ENCODE measurements around the gene ROBO4. TPM values are rescaled to one million over a fixed set of nuclear protein-coding genes. Genes with fewer than 3 reads are reported as not detected.

ROBO4 gene
- total and polyA plus RNA-seq, 10 donors = 6.7 to 246 (median 144) TPM

- Histone ChIP-seq H3K4me3 (no peak overlapping the region), H3K4me1 (peaks cover 13 to 88% (median 55%) of the 10 kb centered on the region in 6 donors), H3K36me3 (peaks cover 0 to 21% (median 0%) of the 10 kb centered on the region in 6 donors), H3K27me3 (replicated peaks in 1 of 7) (peaks cover 0 to 23% (median 0%) of the 10 kb centered on the region in 7 donors), H3K9me3 (no peaks in the 10 kb centered on the region), H3K27ac (peak overlapping the region in 7 of 8 donors; percentile 65 to 80 (median 76))
- 49 to 60% (median 53%) methylated on average over 11 of the region's 11 CpGs for WGBS, 5 donors
- no peak for DNase-seq
- TF ChIP-seq POLR2AphosphoS5 (IDR thresholded peaks at IDR 0.05) = peak in 2 of 3 donors; percentile 67 to 79
- no peak for TF ChIP-seq CTCF (IDR thresholded peaks at IDR 0.05 in 8 of 11, conservative IDR thresholded peaks at IDR 0.05 in 3 of 11)
- TF ChIP-seq POLR2A (IDR thresholded peaks at IDR 0.05) = no peak
- intact Hi-C loops (cut with DNase I; ENCODE audit: low total_unique reads) = no loop called here
These were observed 15.2 kb downstream of the ROBO4 start for GRCh38 chr11:124882339-124883071.

- TF ChIP-seq POLR2A (IDR thresholded peaks at IDR 0.05) = no peak
- no peak for TF ChIP-seq POLR2AphosphoS5 (IDR thresholded peaks at IDR 0.05)
- no peak for TF ChIP-seq CTCF (IDR thresholded peaks at IDR 0.05 in 8 of 11, conservative IDR thresholded peaks at IDR 0.05 in 3 of 11)
- Histone ChIP-seq H3K36me3 (peaks cover 0 to 8% (median 0%) of the 10 kb centered on the region in 6 donors), H3K4me1 (peaks cover 20 to 88% (median 58%) of the 10 kb centered on the region in 6 donors), H3K27me3 (replicated peaks in 1 of 7) (peaks cover 0 to 35% (median 0%) of the 10 kb centered on the region in 7 donors), H3K4me3 (no peak overlapping the region), H3K9me3 (no peaks in the 10 kb centered on the region), H3K27ac (peak overlapping the region in 4 of 8 donors; percentile 34 to 89 (median 50))
- WGBS, 5 donors = 65 to 76% (median 71%) methylated on average over 3 of the region's 3 CpGs
- intact Hi-C loops (cut with DNase I; ENCODE audit: low total_unique reads) = no loop called here
- DNase-seq = no peak
These were observed 16.7 kb downstream of the ROBO4 start for GRCh38 chr11:124880958-124881357.

GRCh38 chr11:124880290-124880611 lies 17.4 kb downstream of the ROBO4 start:
- peak; percentile 76 for DNase-seq
- intact Hi-C loops (cut with DNase I; ENCODE audit: low total_unique reads) = no loop called here
- TF ChIP-seq POLR2A (IDR thresholded peaks at IDR 0.05) (no peak), POLR2AphosphoS5 (IDR thresholded peaks at IDR 0.05) (peak in 1 of 3 donors; percentile 44), CTCF (IDR thresholded peaks at IDR 0.05 in 8 of 11, conservative IDR thresholded peaks at IDR 0.05 in 3 of 11) (no peak)
- Histone ChIP-seq H3K4me1 (peaks cover 20 to 88% (median 60%) of the 10 kb centered on the region in 6 donors), H3K4me3 (no peak overlapping the region), H3K27me3 (replicated peaks in 1 of 7) (peaks cover 0 to 42% (median 3%) of the 10 kb centered on the region in 7 donors), H3K9me3 (no peaks in the 10 kb centered on the region), H3K36me3 (peaks cover 0 to 8% (median 0%) of the 10 kb centered on the region in 6 donors), H3K27ac (peak overlapping the region in 7 of 8 donors; percentile 5 to 89 (median 34))
- WGBS, 5 donors = 32 to 47% (median 39%) methylated on average over 8 to 10 of the region's 10 CpGs

Data from spleen (tissue), 11 donors.